Renal cortex interstitium (tissue), 11 donors: ENCODE results near the gene ADAMTS3. TPM values are rescaled to one million over a fixed set of nuclear protein-coding genes. Genes with fewer than 3 reads are reported as not detected.

Experiments
- DNase-seq, 11 donors: peaks; one replicate each; pipeline ENCODE4 v3.0.0-alpha.2; 2013; ENCODE audit warnings: low read depth in 9 of 11, low spot score in 4 of 11; ENCODE audit errors: extremely low read depth in 1 of 11
- polyA plus RNA-seq, 3 donors: library from polyadenylated mRNA; unstranded; fragments of 120-200 nt; gene quantifications; one replicate each; pipeline ENCODE4 v1.2.1, GENCODE V29; 2013; ENCODE audit not compliant: insufficient read length in 3 of 3

ADAMTS3 gene
- polyA plus RNA-seq, 3 donors = 9.7 to 10.7 (median 10.1) TPM

- no peak for DNase-seq
Measured at GRCh38 chr4:72375073-72375736, 193.8 kb downstream of the ADAMTS3 start.

GRCh38 chr4:72374159-72374558 is 194.9 kb downstream of the ADAMTS3 start:
- DNase-seq = no peak

- DNase-seq = no peak
Measured at GRCh38 chr4:72366601-72367000, 202.4 kb downstream of the ADAMTS3 start.

- DNase-seq = no peak
Measured at GRCh38 chr4:72365981-72366380, 203.0 kb downstream of the ADAMTS3 start.

GRCh38 chr4:72365016-72365415 is 204.0 kb downstream of the ADAMTS3 start:
- no peak for DNase-seq

GRCh38 chr4:72360075-72360474 is 208.9 kb downstream of the ADAMTS3 start:
- no peak for DNase-seq

- DNase-seq = no peak
Measured at GRCh38 chr4:72358483-72358882, 210.5 kb downstream of the ADAMTS3 start.

- no peak for DNase-seq
Measured at GRCh38 chr4:72357908-72358307, 211.1 kb downstream of the ADAMTS3 start.

- no peak for DNase-seq
Measured at GRCh38 chr4:72352711-72353110, 216.3 kb downstream of the ADAMTS3 start.

GRCh38 chr4:72351521-72351920 is 217.5 kb downstream of the ADAMTS3 start:
- DNase-seq = no peak

GRCh38 chr4:72348701-72349100 is 220.3 kb downstream of the ADAMTS3 start:
- DNase-seq = peak in 1 of 11 donors; percentile 4

- no peak for DNase-seq
Measured at GRCh38 chr4:72344418-72344817, 224.6 kb downstream of the ADAMTS3 start.

- DNase-seq = no peak
Measured at GRCh38 chr4:72341432-72341820, 227.6 kb downstream of the ADAMTS3 start.

- DNase-seq = no peak
Measured at GRCh38 chr4:72340803-72341431, 228.1 kb downstream of the ADAMTS3 start.

- no peak for DNase-seq
Measured at GRCh38 chr4:72338060-72338459, 231.0 kb downstream of the ADAMTS3 start.

- DNase-seq = no peak
Measured at GRCh38 chr4:72330381-72330780, 238.6 kb downstream of the ADAMTS3 start.

GRCh38 chr4:72326692-72327632 is 242.1 kb downstream of the ADAMTS3 start:
- DNase-seq = no peak

- no peak for DNase-seq
Measured at GRCh38 chr4:72325215-72325614, 243.8 kb downstream of the ADAMTS3 start.

- no peak for DNase-seq
Measured at GRCh38 chr4:72323227-72323626, 245.8 kb downstream of the ADAMTS3 start.
